Psoas muscle (tissue), 8 donors: Measurements from ENCODE around the gene PIH1D1. TPM values are rescaled to one million over a fixed set of nuclear protein-coding genes. Genes with fewer than 3 reads are reported as not detected.

Experiments used
- ATAC-seq, 4 donors: fragments of 200-7000 bp; cut with Tn5 transposase; one replicate each; pipeline ENCODE4 v1.9.1; 2020; ENCODE audit warnings: moderate library complexity in 3 of 4, mild to moderate bottlenecking in 2 of 4
- DNase-seq, 2 donors: peaks; one replicate each; pipeline ENCODE4 v3.0.0-alpha.2; 2020
- H3K27ac ChIP-seq: fragments of 200-600 bp; one replicate; pipeline ENCODE4 v1.8.0; 2022
- H3K27me3 ChIP-seq, 3 donors: fragments of 200-600 bp in 1 of 3; one replicate each; pipeline versions ENCODE4 v1.6.1 to v1.8.0; 2013 to 2022; ENCODE audit warnings: low read length in 2 of 3, mild to moderate bottlenecking in 2 of 3, moderate library complexity in 1 of 3; ENCODE audit not compliant: insufficient read depth in 3 of 3
- H3K36me3 ChIP-seq, 2 donors: fragments of 200-600 bp in 1 of 2; one replicate each; pipeline versions ENCODE4 v1.6.1 to v1.8.0; 2013 to 2022; ENCODE audit warnings: low read depth in 1 of 2, mild to moderate bottlenecking in 1 of 2, moderate library complexity in 1 of 2; ENCODE audit not compliant: insufficient read depth in 1 of 2
- H3K4me1 ChIP-seq: fragments of 200-600 bp; one replicate; pipeline ENCODE4 v1.8.0; 2022
- H3K4me3 ChIP-seq: fragments of 200-600 bp; one replicate; pipeline ENCODE4 v1.8.0; 2022; ENCODE audit warnings: mild to moderate bottlenecking
- H3K9me3 ChIP-seq: fragments of 200-600 bp; one replicate; pipeline ENCODE4 v1.8.0; 2022
- WGBS, 3 donors: extraction: QIAGEN DNeasy Blood & Tissue Kit; methylation state at CpG; one replicate each; pipeline versions ENCODE4 v1.1.6 to v1.1.7; 2013; 5-methylcytosine and 5-hydroxymethylcytosine counted together
- intact Hi-C, 2 donors: fragments of 100-400 bp; cut with DNase I; formaldehyde crosslinking; loops; one replicate each; pipeline versions ENCODE4 v1.11.0 to v1.14.2; 2022
- polyA plus RNA-seq, 3 donors: library from polyadenylated mRNA; stranded (reverse); fragments of 200-250 nt; gene quantifications; one replicate each; pipeline ENCODE4 v1.2.3, GENCODE V29; 2013
- total RNA-seq, 4 donors: library from RNA; stranded (reverse); fragmentation: NEBNext Ultra II Directional in 2 of 4; extraction: Animal tissue kit (Norgen Biotek cat#: 25700) in 2 of 4; gene quantifications; one replicate each; pipeline versions ENCODE4 v1.2.1 to v1.2.4, GENCODE V29; 2021 to 2023
- TF ChIP-seq, protein P1 (sequence below): fragments of 200-600 bp; IDR thresholded peaks from one replicate; pipeline ENCODE4 v1.8.0; 2022; ENCODE audit warnings: antibody characterized with exemption
- donor health status: healthy with polysubstance abuse.
- donor health status: DM: no; HTN: no; CAD: no; lungs with moderate emphysema.
- donor health status: Bipolar disorder and iron deficiency.
- donor health status: healthy.
- donor health status: DM: yes; HTN: yes; CAD: no.
- donor health status: DM: no; HTN: no; CAD: no.
- donor health status: DM: no; HTN: no; CAD: no.
- donor health status: DM: yes; HTN: yes; CAD: no.

Gene PIH1D1
- total and polyA plus RNA-seq, 7 donors: 37.2 to 69.8 (median 46.4) TPM

DNA sequence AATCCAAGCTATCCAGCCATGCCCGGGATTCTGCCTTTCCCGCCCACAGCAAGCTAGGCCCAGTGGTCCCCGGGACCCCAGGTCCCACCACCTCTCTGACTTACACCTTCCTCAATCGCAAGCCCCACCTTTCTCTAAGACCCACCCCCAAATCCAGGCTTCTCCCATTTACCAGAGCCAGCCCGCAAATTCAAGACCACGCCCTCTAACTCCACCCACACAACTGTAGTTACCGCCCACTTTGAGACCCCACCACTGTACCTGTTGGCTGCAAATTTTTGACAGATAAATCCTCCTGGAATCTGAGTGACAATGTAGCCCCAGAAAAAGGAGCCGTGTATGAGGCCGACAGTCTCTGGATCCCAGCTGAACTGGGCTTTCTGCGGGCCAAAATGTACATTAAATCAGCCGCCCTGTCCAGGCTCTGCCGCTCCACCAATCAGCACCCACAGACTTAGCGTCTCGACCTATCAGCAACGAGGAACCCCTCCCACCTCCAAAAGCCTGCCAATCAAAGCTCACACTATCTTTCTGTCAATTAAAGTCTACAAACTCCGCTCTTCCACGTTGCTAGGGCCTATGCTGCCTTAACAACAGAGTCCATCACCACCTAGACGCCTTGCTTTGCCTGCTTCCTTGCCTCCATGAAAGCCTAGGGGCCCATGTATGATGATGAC is 16.6 kb downstream of the PIH1D1 start:
- 81 to 85% (median 85%) methylated on average over 18 of the region's 18 CpGs for WGBS, 3 donors
- intact Hi-C loops: no loop called here
- Histone ChIP-seq H3K4me1 (no peaks in the 10 kb centered on the region), H3K27ac (no peak overlapping the region), H3K9me3 (no peaks in the 10 kb centered on the region), H3K27me3 (peaks cover 0 to 96% (median 51%) of the 10 kb centered on the region in 3 donors), H3K4me3 (no peak overlapping the region), H3K36me3 (no peaks in the 10 kb centered on the region)
- DNase-seq (no peak), ATAC-seq (no peak)
- TF ChIP-seq, protein P1, sequence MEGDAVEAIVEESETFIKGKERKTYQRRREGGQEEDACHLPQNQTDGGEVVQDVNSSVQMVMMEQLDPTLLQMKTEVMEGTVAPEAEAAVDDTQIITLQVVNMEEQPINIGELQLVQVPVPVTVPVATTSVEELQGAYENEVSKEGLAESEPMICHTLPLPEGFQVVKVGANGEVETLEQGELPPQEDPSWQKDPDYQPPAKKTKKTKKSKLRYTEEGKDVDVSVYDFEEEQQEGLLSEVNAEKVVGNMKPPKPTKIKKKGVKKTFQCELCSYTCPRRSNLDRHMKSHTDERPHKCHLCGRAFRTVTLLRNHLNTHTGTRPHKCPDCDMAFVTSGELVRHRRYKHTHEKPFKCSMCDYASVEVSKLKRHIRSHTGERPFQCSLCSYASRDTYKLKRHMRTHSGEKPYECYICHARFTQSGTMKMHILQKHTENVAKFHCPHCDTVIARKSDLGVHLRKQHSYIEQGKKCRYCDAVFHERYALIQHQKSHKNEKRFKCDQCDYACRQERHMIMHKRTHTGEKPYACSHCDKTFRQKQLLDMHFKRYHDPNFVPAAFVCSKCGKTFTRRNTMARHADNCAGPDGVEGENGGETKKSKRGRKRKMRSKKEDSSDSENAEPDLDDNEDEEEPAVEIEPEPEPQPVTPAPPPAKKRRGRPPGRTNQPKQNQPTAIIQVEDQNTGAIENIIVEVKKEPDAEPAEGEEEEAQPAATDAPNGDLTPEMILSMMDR: no peak

DNA sequence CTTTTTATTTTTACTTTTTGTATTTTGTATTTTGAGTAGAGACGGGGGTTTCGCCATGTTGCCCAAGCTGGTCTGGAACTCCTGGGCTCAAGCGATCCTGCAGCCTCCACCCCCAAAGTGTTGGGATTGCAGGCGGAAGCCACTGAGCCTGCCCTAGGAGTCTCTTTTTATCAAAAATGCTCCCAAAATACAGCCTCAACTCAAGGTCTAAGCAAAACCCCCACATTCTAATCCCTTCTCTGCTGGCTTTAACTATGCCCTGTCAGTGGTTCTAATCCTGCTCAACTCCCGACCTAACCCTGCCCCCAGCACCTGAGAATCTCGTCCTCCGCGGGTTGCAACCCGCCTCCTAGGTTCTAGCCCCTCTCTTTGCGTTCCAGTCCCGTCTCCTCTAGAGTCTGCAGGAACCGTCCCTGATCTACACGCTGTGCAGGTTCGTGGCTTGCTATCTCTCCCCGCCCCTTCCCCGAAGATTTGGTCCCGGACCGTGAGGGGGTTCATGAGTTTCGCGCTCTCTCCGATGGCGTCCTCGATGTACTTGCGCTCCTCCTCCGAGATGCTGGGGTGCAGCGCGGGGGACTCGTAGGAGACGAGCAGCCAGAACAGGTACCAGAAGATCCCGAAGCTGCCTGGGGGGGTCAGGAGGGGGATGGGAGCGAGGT is 18.2 kb downstream of the PIH1D1 start:
- H3K4me1 ChIP-seq: peaks cover 1% of the 10 kb centered on the region
- DNase-seq (no peak), ATAC-seq (no peak)
- intact Hi-C loops: no loop called here
- 18 to 26% (median 21%) methylated on average over 31 of the region's 31 CpGs for WGBS, 3 donors
- no peak overlapping the region for H3K4me3 ChIP-seq
- no peaks in the 10 kb centered on the region for H3K9me3 ChIP-seq
- TF ChIP-seq, protein P1: no peak
- peaks cover 0 to 94% (median 49%) of the 10 kb centered on the region in 3 donors for H3K27me3 ChIP-seq
- H3K27ac ChIP-seq: no peak overlapping the region
- no peaks in the 10 kb centered on the region for H3K36me3 ChIP-seq

GRCh38 chr19:49432141-49433073 is 19.2 kb downstream of the PIH1D1 start:
- Histone ChIP-seq H3K9me3 (no peaks in the 10 kb centered on the region), H3K4me1 (peaks cover 7% of the 10 kb centered on the region), H3K4me3 (no peak overlapping the region), H3K27ac (no peak overlapping the region), H3K27me3 (peaks cover 0 to 97% (median 52%) of the 10 kb centered on the region in 3 donors), H3K36me3 (no peaks in the 10 kb centered on the region)
- intact Hi-C loops: no loop called here
- DNase-seq (no peak), ATAC-seq (no peak)
- 15 to 18% (median 16%) methylated on average over 60 to 63 of the region's 63 CpGs for WGBS, 3 donors
- TF ChIP-seq, protein P1: no peak

DNA sequence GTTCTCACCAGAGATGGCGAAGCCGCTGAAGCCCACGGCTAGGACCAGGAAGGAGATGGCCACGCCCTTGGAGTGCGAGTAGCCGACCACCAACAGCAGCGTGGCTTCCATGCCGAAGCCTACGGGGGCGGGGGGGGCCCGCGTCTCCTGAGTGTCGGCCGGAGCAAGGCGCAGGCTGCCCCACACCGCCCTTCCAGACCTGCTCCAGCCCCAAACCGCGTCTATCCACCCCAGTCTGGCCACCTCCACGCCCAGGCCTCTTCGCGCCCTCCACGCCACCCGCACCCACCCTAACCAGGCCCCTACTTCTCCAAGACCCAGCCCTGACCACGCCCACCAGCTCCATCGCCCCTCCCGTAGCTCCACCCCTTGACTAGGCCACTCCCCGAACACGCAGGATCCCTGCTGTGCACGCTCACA is 20.3 kb downstream of the PIH1D1 start:
- peaks cover 0 to 97% (median 54%) of the 10 kb centered on the region in 3 donors for H3K27me3 ChIP-seq
- H3K4me1 ChIP-seq: peaks cover 7% of the 10 kb centered on the region
- H3K9me3 ChIP-seq: no peaks in the 10 kb centered on the region
- intact Hi-C loops: no loop called here
- 44 to 55% (median 49%) methylated on average over 23 to 29 of the region's 29 CpGs for WGBS, 3 donors
- H3K36me3 ChIP-seq: no peaks in the 10 kb centered on the region
- H3K27ac ChIP-seq: no peak overlapping the region
- TF ChIP-seq, protein P1: no peak
- no peak overlapping the region for H3K4me3 ChIP-seq
- DNase-seq (no peak), ATAC-seq (no peak)
